Neural crest cell (in vitro differentiated cells): ENCODE results near the gene SHANK3. TPM values are rescaled to one million over a fixed set of nuclear protein-coding genes. Genes with fewer than 3 reads are reported as not detected.
"Not testable (repeated sequence)": the region's sequence is repeated elsewhere in the genome, so short reads cannot be mapped to it uniquely, and the experiment has no call there.

Source experiments
- DNase-seq: peaks from one replicate; pipeline ENCODE4 v3.0.0; 2021; ENCODE audit warnings: low read depth, mixed read lengths, low spot score
- H3K27ac Mint-ChIP-seq: one replicate; pipeline ENCODE4 v1.8.0; 2021; ENCODE audit warnings: mild to moderate bottlenecking, mixed read lengths; ENCODE audit not compliant: unreplicated experiment
- H3K27me3 Mint-ChIP-seq: 2 replicates; pipeline ENCODE4 v1.8.0; 2021; ENCODE audit warnings: low read depth, mild to moderate bottlenecking, mixed read lengths
- H3K36me3 Mint-ChIP-seq: 2 replicates; pipeline ENCODE4 v1.8.0; 2021; ENCODE audit warnings: low read depth, mild to moderate bottlenecking, mixed read lengths
- H3K4me1 Mint-ChIP-seq: 2 replicates; pipeline ENCODE4 v1.8.0; 2021; ENCODE audit warnings: mixed read lengths
- H3K4me3 Mint-ChIP-seq: one replicate; pipeline ENCODE4 v1.8.0; 2021; ENCODE audit warnings: mild to moderate bottlenecking, mixed read lengths
- H3K9me3 Mint-ChIP-seq: 2 replicates; pipeline ENCODE4 v1.8.0; 2021; ENCODE audit warnings: mixed read lengths
- total RNA-seq: library from RNA; stranded (reverse); gene quantifications from 2 replicates; pipeline ENCODE4 v1.2.1, GENCODE V29; 2021
- TF ChIP-seq, protein P1 (sequence below): fragments of 200-600 bp; sonication (generic); conservative IDR thresholded peaks from 2 replicates; pipeline ENCODE4 v1.5.0; 2021; ENCODE audit warnings: antibody characterized with exemption, mild to moderate bottlenecking

Gene SHANK3
- total RNA-seq, 1 donor from 2014 or later: 15.4 TPM

- Mint-ChIP-seq H3K27ac (no peak overlapping the region), H3K36me3 (no peaks in the 10 kb centered on the region), H3K27me3 (peaks cover 3% of the 10 kb centered on the region), H3K9me3 (no peaks in the 10 kb centered on the region), H3K4me3 (no peak overlapping the region), H3K4me1 (peaks cover 14% of the 10 kb centered on the region)
- DNase-seq: no peak
- TF ChIP-seq, protein P1, sequence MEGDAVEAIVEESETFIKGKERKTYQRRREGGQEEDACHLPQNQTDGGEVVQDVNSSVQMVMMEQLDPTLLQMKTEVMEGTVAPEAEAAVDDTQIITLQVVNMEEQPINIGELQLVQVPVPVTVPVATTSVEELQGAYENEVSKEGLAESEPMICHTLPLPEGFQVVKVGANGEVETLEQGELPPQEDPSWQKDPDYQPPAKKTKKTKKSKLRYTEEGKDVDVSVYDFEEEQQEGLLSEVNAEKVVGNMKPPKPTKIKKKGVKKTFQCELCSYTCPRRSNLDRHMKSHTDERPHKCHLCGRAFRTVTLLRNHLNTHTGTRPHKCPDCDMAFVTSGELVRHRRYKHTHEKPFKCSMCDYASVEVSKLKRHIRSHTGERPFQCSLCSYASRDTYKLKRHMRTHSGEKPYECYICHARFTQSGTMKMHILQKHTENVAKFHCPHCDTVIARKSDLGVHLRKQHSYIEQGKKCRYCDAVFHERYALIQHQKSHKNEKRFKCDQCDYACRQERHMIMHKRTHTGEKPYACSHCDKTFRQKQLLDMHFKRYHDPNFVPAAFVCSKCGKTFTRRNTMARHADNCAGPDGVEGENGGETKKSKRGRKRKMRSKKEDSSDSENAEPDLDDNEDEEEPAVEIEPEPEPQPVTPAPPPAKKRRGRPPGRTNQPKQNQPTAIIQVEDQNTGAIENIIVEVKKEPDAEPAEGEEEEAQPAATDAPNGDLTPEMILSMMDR: no peak
Observed at GRCh38 chr22:50633086-50633485, 39.5 kb upstream of the SHANK3 start.

DNA sequence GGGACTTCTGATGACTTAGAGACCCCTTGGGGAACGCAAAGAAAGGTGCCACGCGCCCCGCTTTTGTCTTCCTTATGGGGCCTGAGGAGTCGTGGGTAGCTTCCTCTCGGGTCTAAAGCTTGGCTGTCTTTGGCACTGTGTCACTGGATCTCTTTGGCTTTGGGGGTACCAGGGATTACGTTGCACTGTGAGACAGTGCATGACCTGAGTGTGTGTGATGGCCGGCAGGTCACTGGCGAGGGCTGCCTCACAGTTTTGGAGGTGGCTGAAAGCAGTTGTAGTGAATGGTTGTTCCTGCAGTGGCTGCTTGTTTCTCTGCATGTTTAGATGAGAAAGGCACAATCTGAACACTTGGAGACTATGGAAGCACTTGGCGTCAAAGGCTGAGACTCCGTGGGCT, 38.9 kb upstream of the SHANK3 start:
- Mint-ChIP-seq H3K9me3 (no peaks in the 10 kb centered on the region), H3K27ac (no peak overlapping the region), H3K4me3 (no peak overlapping the region), H3K27me3 (peaks cover 1% of the 10 kb centered on the region), H3K4me1 (peaks cover 8% of the 10 kb centered on the region), H3K36me3 (no peaks in the 10 kb centered on the region)
- TF ChIP-seq, protein P1: no peak
- no peak for DNase-seq

- Mint-ChIP-seq H3K27me3 (no peaks in the 10 kb centered on the region), H3K4me1 (peaks cover 5% of the 10 kb centered on the region), H3K36me3 (no peaks in the 10 kb centered on the region), H3K27ac (no peak overlapping the region), H3K4me3 (no peak overlapping the region), H3K9me3 (no peaks in the 10 kb centered on the region)
- TF ChIP-seq, protein P1: no peak
- no peak for DNase-seq
Observed at GRCh38 chr22:50635591-50635990, 37.0 kb upstream of the SHANK3 start.

- not testable (repeated sequence) for H3K4me3 Mint-ChIP-seq, H3K9me3 Mint-ChIP-seq, H3K27me3 Mint-ChIP-seq, DNase-seq, H3K36me3 Mint-ChIP-seq, H3K27ac Mint-ChIP-seq
- H3K4me1 Mint-ChIP-seq: peaks cover 23% of the 10 kb centered on the region
Observed at GRCh38 chr22:50640296-50640695, 32.3 kb upstream of the SHANK3 start.

DNA sequence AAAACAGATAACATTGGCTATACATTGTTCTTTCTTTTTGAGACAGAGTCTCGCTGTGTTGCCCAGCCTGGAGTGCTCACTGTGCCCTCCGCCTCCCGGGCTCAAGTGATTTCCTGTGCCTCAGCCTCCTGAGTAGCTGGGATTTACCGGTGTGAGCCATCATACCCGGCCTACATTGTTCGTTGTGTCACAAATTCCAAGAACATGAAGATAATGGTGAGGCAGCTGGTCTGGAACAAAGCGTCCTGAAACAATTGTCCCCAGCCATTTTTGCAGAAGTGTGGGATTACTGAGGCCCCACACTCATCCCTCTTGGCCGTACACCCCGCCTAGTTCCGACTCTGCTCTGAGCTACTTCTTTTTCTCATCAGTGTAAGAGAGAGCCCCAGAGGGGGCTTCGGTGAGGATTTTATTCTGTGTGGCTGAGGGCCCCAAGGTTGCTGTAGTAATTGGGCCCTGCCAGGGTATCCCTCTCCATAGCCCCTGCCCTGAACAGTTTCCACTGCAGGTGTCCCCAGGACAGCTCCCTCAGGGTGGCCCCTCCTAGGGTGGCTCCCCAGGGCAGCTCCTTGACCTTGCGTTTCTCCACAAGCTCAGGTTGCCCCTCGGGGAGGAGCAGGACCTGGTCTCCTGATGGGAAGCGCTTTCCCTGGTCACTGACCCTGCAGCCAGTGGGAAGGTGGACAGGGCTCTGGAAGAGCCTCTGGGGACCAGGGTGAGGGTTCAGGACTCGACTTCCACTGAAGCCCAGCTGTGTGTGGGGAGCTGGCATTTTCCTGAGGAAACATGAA, 31.6 kb upstream of the SHANK3 start:
- TF ChIP-seq, protein P1: no peak
- Mint-ChIP-seq H3K9me3 (no peaks in the 10 kb centered on the region), H3K27me3 (peaks cover 11% of the 10 kb centered on the region), H3K27ac (peak overlapping the region; percentile 92), H3K4me3 (no peak overlapping the region), H3K4me1 (peaks cover 23% of the 10 kb centered on the region), H3K36me3 (no peaks in the 10 kb centered on the region)
- no peak for DNase-seq
